Bronchial epithelial cell (primary cell): ENCODE results near the gene RGS8. TPM values are rescaled to one million over a fixed set of nuclear protein-coding genes. Genes with fewer than 3 reads are reported as not detected.

Experiments used
- DNase-seq: peaks from one replicate; pipeline ENCODE4 v3.0.0-alpha.2; 2010; ENCODE audit warnings: low read depth
- FAIRE-seq: peaks from 2 replicates; lab custom pipeline; 2011; peaks lifted over from hg19 to GRCh38; lab: Jason Lieb, UNC
- H3K27me3 ChIP-seq: 2 replicates; pipeline ENCODE4 v1.5.1; 2011; ENCODE audit warnings: low read length; ENCODE audit not compliant: control insufficient read depth, insufficient read depth
- H3K36me3 ChIP-seq: 2 replicates; pipeline ENCODE4 v1.5.1; 2011; ENCODE audit warnings: low read length; ENCODE audit not compliant: control insufficient read depth, insufficient read depth
- H3K4me3 ChIP-seq: 2 replicates; pipeline ENCODE4 v1.5.1; 2011; ENCODE audit warnings: mild to moderate bottlenecking, low read depth, low read length, control low read depth
- total RNA-seq: library from RNA; depleted of rRNA; stranded (reverse); fragments of >200 nt; gene quantifications from 2 replicates; pipeline ENCODE4 v1.2.1, GENCODE V29; 2014
- TF ChIP-seq, protein P1 (sequence below): IDR thresholded peaks from 2 replicates; pipeline ENCODE4 v1.5.1; 2011; ENCODE audit warnings: mild to moderate bottlenecking, moderate library complexity, low read length, control low read depth, inconsistent platforms; ENCODE audit not compliant: insufficient read depth, severe bottlenecking

The RGS8 gene
- total RNA-seq, 1 donor from 2014 or later: under 0.01 TPM

DNA sequence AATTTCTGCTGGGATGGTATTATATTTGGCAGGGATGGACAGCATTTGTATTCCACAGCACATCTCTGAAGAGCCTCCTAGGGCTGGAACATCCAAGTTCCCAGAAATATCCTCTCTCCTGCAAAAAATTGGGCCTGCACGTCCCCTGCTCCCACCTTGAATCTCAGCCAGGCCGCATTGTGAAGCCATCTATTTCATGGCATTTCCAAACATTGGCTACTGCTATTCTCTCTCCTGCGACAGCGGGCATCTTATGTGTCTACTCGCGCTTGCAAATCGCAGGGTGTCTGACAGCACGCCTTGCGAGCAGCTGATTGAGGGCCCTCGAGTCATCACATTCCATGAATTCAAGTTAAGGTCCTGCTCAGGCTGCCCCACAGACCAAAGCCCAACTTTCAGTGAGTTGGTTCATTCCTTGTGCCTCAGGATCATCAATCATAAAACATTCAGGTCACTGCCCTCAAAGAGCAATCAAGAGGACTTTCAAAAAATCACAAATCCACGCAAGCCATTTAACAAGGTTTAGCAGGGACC is 15.8 kb downstream of the RGS8 start:
- TF ChIP-seq, protein P1, sequence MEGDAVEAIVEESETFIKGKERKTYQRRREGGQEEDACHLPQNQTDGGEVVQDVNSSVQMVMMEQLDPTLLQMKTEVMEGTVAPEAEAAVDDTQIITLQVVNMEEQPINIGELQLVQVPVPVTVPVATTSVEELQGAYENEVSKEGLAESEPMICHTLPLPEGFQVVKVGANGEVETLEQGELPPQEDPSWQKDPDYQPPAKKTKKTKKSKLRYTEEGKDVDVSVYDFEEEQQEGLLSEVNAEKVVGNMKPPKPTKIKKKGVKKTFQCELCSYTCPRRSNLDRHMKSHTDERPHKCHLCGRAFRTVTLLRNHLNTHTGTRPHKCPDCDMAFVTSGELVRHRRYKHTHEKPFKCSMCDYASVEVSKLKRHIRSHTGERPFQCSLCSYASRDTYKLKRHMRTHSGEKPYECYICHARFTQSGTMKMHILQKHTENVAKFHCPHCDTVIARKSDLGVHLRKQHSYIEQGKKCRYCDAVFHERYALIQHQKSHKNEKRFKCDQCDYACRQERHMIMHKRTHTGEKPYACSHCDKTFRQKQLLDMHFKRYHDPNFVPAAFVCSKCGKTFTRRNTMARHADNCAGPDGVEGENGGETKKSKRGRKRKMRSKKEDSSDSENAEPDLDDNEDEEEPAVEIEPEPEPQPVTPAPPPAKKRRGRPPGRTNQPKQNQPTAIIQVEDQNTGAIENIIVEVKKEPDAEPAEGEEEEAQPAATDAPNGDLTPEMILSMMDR: no peak
- DNase-seq (no peak), FAIRE-seq (no peak)
- Histone ChIP-seq H3K4me3 (no peak overlapping the region), H3K27me3 (peaks cover 14% of the 10 kb centered on the region), H3K36me3 (no peaks in the 10 kb centered on the region)

- Histone ChIP-seq H3K4me3 (no peak overlapping the region), H3K27me3 (peaks cover 14% of the 10 kb centered on the region), H3K36me3 (no peaks in the 10 kb centered on the region)
- TF ChIP-seq, protein P1: no peak
- DNase-seq: no peak
- no peak for FAIRE-seq
These were observed 16.4 kb downstream of the RGS8 start for GRCh38 chr1:182667848-182668505.

DNA sequence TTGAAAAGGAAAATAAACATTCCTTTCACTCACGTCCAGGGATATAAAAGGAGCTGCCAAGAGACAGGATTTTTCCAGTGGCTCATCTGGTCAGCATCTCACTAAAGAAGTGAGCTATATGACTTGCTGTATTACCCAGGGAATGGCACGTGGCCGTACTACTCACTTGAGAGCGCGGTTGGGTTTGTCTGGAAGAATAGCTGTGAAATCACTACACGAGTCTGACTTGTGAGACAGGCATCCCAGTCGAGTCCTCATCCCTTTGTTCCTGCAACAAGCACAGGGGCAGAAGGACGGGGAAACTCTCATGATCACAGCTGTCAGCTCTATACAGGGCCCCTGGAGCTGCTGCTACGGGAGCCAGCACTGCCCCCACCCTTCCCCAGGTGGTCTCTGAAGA is 17.7 kb downstream of the RGS8 start:
- DNase-seq (no peak), FAIRE-seq (no peak)
- peaks cover 9% of the 10 kb centered on the region for H3K27me3 ChIP-seq
- no peaks in the 10 kb centered on the region for H3K36me3 ChIP-seq
- TF ChIP-seq, protein P1: no peak
- H3K4me3 ChIP-seq: no peak overlapping the region

- FAIRE-seq: no peak
- no peak for DNase-seq
These were observed 20.1 kb downstream of the RGS8 start for GRCh38 chr1:182664296-182664695.

DNA sequence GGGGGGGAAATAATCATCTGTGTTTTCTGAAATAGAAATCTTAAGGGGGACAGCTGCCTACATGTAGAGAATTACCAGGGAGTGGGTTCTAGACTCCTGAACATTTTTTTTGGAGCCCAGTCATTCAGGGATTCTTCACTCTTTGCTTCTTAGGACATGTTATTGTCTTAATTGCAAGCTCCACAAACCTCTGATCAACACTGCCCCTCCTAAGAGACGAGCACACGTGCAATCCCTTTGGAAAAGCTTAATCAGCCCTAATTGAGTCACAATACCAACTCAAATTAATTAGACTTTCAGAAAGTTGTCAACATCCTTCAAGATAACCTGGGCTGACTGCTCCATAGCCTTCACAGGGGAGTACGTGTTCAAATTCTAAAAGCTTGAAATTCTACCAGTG is 21.4 kb downstream of the RGS8 start:
- FAIRE-seq: no peak
- TF ChIP-seq, protein P1: no peak
- H3K27me3 ChIP-seq: no peaks in the 10 kb centered on the region

More at GRCh38 chr1:182664296-182664695, 20.1 kb downstream of the RGS8 start:
- Histone ChIP-seq H3K4me3 (no peak overlapping the region), H3K27me3 (no peaks in the 10 kb centered on the region), H3K36me3 (no peaks in the 10 kb centered on the region)
- TF ChIP-seq, protein P1: no peak

More for the DNA sequence above, 21.4 kb downstream of the RGS8 start:
- no peak overlapping the region for H3K4me3 ChIP-seq
- no peaks in the 10 kb centered on the region for H3K36me3 ChIP-seq
- DNase-seq: no peak
